Cardiac muscle cell (in vitro differentiated cells and primary cell): ENCODE data around the gene EFHC2. TPM values are rescaled to one million over a fixed set of nuclear protein-coding genes. Genes with fewer than 3 reads are reported as not detected.

Experiments
- DNase-seq, 2 donors: peaks; one replicate each; pipeline versions ENCODE4 v3.0.0 to v3.0.0-alpha.2; 2010 to 2017; ENCODE audit warnings: low read depth in 1 of 2, low spot score in 1 of 2
- H3K27ac ChIP-seq: fragments of 200-600 bp; sonication (generic); 2 replicates; pipeline ENCODE4 v1.5.1; 2016
- H3K27me3 ChIP-seq: fragments of 200-600 bp; sonication (generic); 2 replicates; pipeline ENCODE4 v1.6.0; 2016; ENCODE audit warnings: control low read depth
- H3K36me3 ChIP-seq: fragments of 200-600 bp; sonication (generic); 2 replicates; pipeline ENCODE4 v1.5.1; 2016; ENCODE audit warnings: control low read depth
- H3K4me1 ChIP-seq: fragments of 200-600 bp; sonication (generic); 2 replicates; pipeline ENCODE4 v1.8.1; 2017; ENCODE audit warnings: low read depth, mild to moderate bottlenecking, mixed run types
- H3K4me3 ChIP-seq: fragments of 200-600 bp; sonication (generic); 2 replicates; pipeline ENCODE4 v1.5.1; 2016; ENCODE audit warnings: mild to moderate bottlenecking
- H3K9me3 ChIP-seq: fragments of 200-600 bp; sonication (generic); 2 replicates; pipeline ENCODE4 v1.5.1; 2017; ENCODE audit warnings: low read depth, mild to moderate bottlenecking, control low read depth
- polyA plus RNA-seq: library from polyadenylated mRNA; unstranded; fragments of >200 nt; fragmentation: Nextera tagmentation; extraction: Ambion mirVana; gene quantifications from 2 replicates; pipeline ENCODE4 v1.2.1, GENCODE V29; 2016
- total RNA-seq: library from RNA; depleted of rRNA; stranded (reverse); fragments of >200 nt; gene quantifications from 2 replicates; pipeline ENCODE4 v1.2.3, GENCODE V29; 2016
- TF ChIP-seq, protein P1 (sequence below): IDR thresholded peaks from 2 replicates; pipeline ENCODE4 v1.5.1; 2012; ENCODE audit warnings: low read depth, mild to moderate bottlenecking, low read length

Gene EFHC2
- total and polyA plus RNA-seq, 2 experiments from 2014 or later = 3.8 to 6.5 TPM

GRCh38 chrX:44152852-44153251 lies 190.6 kb downstream of the EFHC2 start:
- no peaks in the 10 kb centered on the region for H3K27me3 ChIP-seq
- DNase-seq = peak in 1 of 2 donors; percentile 41
- no peaks in the 10 kb centered on the region for H3K36me3 ChIP-seq
- H3K9me3 ChIP-seq = no peaks in the 10 kb centered on the region
- no peaks in the 10 kb centered on the region for H3K4me1 ChIP-seq
- H3K27ac ChIP-seq = no peak overlapping the region
- H3K4me3 ChIP-seq = no peak overlapping the region
- TF ChIP-seq, protein P1, sequence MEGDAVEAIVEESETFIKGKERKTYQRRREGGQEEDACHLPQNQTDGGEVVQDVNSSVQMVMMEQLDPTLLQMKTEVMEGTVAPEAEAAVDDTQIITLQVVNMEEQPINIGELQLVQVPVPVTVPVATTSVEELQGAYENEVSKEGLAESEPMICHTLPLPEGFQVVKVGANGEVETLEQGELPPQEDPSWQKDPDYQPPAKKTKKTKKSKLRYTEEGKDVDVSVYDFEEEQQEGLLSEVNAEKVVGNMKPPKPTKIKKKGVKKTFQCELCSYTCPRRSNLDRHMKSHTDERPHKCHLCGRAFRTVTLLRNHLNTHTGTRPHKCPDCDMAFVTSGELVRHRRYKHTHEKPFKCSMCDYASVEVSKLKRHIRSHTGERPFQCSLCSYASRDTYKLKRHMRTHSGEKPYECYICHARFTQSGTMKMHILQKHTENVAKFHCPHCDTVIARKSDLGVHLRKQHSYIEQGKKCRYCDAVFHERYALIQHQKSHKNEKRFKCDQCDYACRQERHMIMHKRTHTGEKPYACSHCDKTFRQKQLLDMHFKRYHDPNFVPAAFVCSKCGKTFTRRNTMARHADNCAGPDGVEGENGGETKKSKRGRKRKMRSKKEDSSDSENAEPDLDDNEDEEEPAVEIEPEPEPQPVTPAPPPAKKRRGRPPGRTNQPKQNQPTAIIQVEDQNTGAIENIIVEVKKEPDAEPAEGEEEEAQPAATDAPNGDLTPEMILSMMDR = no peak

GRCh38 chrX:44147130-44147529 lies 196.3 kb downstream of the EFHC2 start:
- Histone ChIP-seq H3K4me1 (no peaks in the 10 kb centered on the region), H3K27ac (no peak overlapping the region), H3K27me3 (no peaks in the 10 kb centered on the region), H3K9me3 (no peaks in the 10 kb centered on the region), H3K4me3 (no peak overlapping the region), H3K36me3 (no peaks in the 10 kb centered on the region)
- TF ChIP-seq, protein P1 = no peak
- DNase-seq = no peak

DNA sequence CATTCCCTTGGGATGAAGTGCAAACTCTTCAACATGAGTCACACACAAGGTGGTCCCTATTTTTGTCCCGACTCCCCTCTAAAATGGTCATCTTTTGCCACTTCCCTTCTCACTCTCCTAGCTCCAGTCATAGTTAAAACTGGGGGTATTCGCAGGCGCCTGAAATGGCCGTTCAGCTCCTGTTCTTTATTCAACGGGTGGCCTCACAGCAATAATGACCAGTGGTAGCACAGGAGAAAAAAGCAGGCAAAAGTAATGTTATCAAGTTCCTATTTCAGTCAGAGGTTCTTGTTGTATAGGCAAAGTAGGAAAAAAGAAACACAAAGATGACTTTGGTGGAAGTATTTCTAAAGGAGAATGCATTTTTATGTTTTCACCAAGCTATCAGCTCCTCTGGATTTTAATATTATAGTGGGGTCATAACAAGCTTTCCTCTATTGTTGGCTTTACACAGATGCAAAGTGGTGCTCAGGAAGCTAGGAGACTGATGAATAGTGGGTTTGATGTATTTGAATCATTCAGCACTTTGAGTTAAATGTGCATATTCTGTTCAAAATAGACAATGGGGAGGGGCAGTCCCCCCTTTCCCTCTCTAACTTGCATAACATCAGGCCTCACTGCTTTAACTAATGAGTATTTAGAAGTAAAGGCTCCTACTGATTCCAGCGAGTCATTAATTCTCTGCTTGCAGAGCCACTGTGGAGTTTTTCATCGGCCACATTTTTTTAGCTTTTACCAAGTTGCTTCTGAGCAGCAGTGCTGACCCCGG lies 199.1 kb downstream of the EFHC2 start:
- Histone ChIP-seq H3K27me3 (no peaks in the 10 kb centered on the region), H3K27ac (no peak overlapping the region), H3K4me1 (no peaks in the 10 kb centered on the region), H3K9me3 (no peaks in the 10 kb centered on the region), H3K36me3 (no peaks in the 10 kb centered on the region), H3K4me3 (no peak overlapping the region)
- TF ChIP-seq, protein P1 = no peak
- DNase-seq = no peak

GRCh38 chrX:44143061-44143602 lies 200.3 kb downstream of the EFHC2 start:
- H3K4me3 ChIP-seq = no peak overlapping the region
- H3K27me3 ChIP-seq = no peaks in the 10 kb centered on the region
- TF ChIP-seq, protein P1 = no peak
- no peak overlapping the region for H3K27ac ChIP-seq
- no peak for DNase-seq
- H3K36me3 ChIP-seq = no peaks in the 10 kb centered on the region
- H3K9me3 ChIP-seq = peaks cover 4% of the 10 kb centered on the region
- no peaks in the 10 kb centered on the region for H3K4me1 ChIP-seq

DNA sequence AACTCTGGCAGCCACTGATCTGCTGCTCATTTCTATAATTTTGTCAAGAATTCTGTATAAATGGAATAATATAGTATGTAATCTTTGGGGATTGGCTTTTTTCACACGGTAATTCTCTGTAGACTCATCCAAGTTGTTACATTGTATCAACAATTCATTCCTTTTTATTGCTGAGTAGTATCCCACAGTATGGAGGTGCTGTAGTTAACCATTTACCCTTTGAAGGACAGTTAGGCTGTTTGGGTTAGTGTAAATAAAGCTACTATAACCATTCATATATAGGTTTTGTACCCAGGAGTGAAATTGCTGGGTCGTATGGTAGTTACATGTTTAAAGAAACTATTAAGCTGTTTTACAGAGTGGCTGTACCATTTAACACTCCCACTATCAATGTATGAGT lies 213.3 kb downstream of the EFHC2 start:
- Histone ChIP-seq H3K9me3 (no peaks in the 10 kb centered on the region), H3K4me1 (no peaks in the 10 kb centered on the region), H3K27ac (no peak overlapping the region), H3K27me3 (no peaks in the 10 kb centered on the region), H3K36me3 (no peaks in the 10 kb centered on the region), H3K4me3 (no peak overlapping the region)
- TF ChIP-seq, protein P1 = no peak
- DNase-seq = no peak
